ENCODE data around the gene TAGAP. TPM values are rescaled to one million over a fixed set of nuclear protein-coding genes. Genes with fewer than 3 reads are reported as not detected.

TAGAP gene
- total RNA-seq, 1 experiment from 2014 or later = 0.13 TPM

GRCh38 chr6:159062976-159063375 lies 18.2 kb upstream of the TAGAP start:
- no TSS peak for BruUV-seq (replicated peaks)
- TF ChIP-seq REST (IDR thresholded peaks at IDR 0.05; ENCODE audit: insufficient read depth in 1 of 2, low read depth in 2 of 2, low read length in 1 of 2) (no peak), TCF7L2 (IDR thresholded peaks at IDR 0.05; ENCODE audit: low read depth, low read length) (no peak), CTCF (IDR thresholded peaks at IDR 0.05) (no peak)
- H3K27ac ChIP-seq (ENCODE audit: low read length) = no peak overlapping the region
- POLR2A ChIA-PET = no interaction called here
- H3K36me3 ChIP-seq (ENCODE audit: control insufficient read depth, insufficient read depth, low read length) = no peaks in the 10 kb centered on the region
- in situ Hi-C loops (cut with HindIII; ENCODE audit: low pct_unique_long_range_greater_than_20kb, low sequenced_read_pairs) = no loop called here
- ATAC-seq (no peak), DNase-seq (ENCODE audit: low read depth, low spot score) (no peak)
- peaks cover 36% of the 10 kb centered on the region for H3K27me3 ChIP-seq (ENCODE audit: control insufficient read depth, insufficient read depth, low read length)
- no peaks in the 10 kb centered on the region for H3K4me1 ChIP-seq (ENCODE audit: control insufficient read depth, insufficient read depth, low read length)
- intact Hi-C loops (cut with micrococcal nuclease; ENCODE audit: unreplicated experiment) = no loop called here
- CTCF ChIA-PET = no interaction called here
- H3K4me3 ChIP-seq (ENCODE audit: low read depth in 2 of 2, low read length in 2 of 2) = no peak overlapping the region
- H3K9me3 ChIP-seq (ENCODE audit: control insufficient read depth, insufficient read depth, low read depth, low read length) = no peaks in the 10 kb centered on the region

- TF ChIP-seq SIN3A (IDR thresholded peaks at IDR 0.05; ENCODE audit: borderline replicate concordance, insufficient read depth, low read depth, low read length) = no peak
- no peak for TF ChIP-seq TCF7L2 (IDR thresholded peaks at IDR 0.05; ENCODE audit: low read depth, low read length)
- TF ChIP-seq CTCF (IDR thresholded peaks at IDR 0.05) = no peak
- TF ChIP-seq REST (IDR thresholded peaks at IDR 0.05; ENCODE audit: insufficient read depth in 1 of 2, low read depth in 2 of 2, low read length in 1 of 2) = no peak
- TF ChIP-seq POLR2AphosphoS5 (IDR thresholded peaks at IDR 0.05; ENCODE audit: low read depth, low read length) = no peak
Observed at GRCh38 chr6:159062564-159062945, 17.8 kb upstream of the TAGAP start.

More at GRCh38 chr6:159062564-159062945, 17.8 kb upstream of the TAGAP start:
- intact Hi-C loops (cut with micrococcal nuclease; ENCODE audit: unreplicated experiment) = no loop called here
- H3K9me3 ChIP-seq (ENCODE audit: control insufficient read depth, insufficient read depth, low read depth, low read length) = no peaks in the 10 kb centered on the region
- H3K4me1 ChIP-seq (ENCODE audit: control insufficient read depth, insufficient read depth, low read length) = no peaks in the 10 kb centered on the region
- ChIA-PET CTCF (no interaction called here), POLR2A (no interaction called here)
- no peak for ATAC-seq
- H3K4me3 ChIP-seq (ENCODE audit: low read depth in 2 of 2, low read length in 2 of 2) = no peak overlapping the region
- BruUV-seq (replicated peaks) = no TSS peak
- no peaks in the 10 kb centered on the region for H3K36me3 ChIP-seq (ENCODE audit: control insufficient read depth, insufficient read depth, low read length)
- no peak for DNase-seq (ENCODE audit: low read depth, low spot score)
- H3K27me3 ChIP-seq (ENCODE audit: control insufficient read depth, insufficient read depth, low read length) = peaks cover 39% of the 10 kb centered on the region
- H3K27ac ChIP-seq (ENCODE audit: low read length) = no peak overlapping the region
- in situ Hi-C loops (cut with HindIII; ENCODE audit: low pct_unique_long_range_greater_than_20kb, low sequenced_read_pairs) = no loop called here
